Cerebellar nuclear complex (tissue), 1 donor: ENCODE results near the gene HNRNPA2B1.
"Not testable (repeated sequence)": the region's sequence is repeated elsewhere in the genome, so short reads cannot be mapped to it uniquely, and the experiment has no call there.

Source experiments
- DNase-seq, 2 experiments: peaks; one replicate each; lab custom pipeline; 2025; lab: John Stamatoyannopoulos, UW

The HNRNPA2B1 gene

GRCh38 chr7:26166684-26167266, 33.8 kb downstream of the HNRNPA2B1 start:
- DNase-seq: no peak

DNA sequence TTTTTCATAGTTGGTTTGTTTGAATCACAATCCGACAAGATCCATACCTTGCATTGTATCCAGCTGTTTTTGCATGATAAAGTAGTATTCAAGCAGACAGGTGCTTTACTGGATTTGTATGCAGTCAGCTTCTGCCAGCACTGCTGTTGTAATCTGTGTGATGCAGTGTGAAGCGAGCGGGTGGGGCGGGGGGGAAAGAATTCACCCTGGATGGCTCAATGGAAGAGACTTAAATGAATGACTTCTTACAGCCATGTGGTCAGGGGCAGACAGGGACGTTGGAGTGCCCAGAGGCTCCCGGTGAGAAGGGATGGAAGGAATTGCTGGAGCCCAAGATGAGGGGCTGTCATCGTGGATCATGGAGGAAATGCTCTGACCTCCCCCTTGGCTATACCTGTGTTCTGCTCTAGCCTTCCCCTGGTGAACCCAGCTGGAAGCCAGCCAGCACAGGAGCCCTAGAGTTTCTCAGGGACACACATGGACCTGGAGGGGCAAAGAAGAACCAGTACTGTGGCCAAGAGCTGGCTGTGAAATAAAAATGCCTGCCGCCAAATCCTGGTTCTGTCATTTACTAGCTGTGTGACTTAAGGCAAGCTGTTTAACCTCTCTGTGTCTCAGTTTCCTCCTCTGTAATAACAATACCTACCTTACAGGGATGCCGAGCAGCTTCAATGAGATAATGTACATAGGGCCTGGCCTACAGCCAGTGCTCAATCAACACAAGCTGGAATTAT, 34.4 kb downstream of the HNRNPA2B1 start:
- DNase-seq: no peak

DNA sequence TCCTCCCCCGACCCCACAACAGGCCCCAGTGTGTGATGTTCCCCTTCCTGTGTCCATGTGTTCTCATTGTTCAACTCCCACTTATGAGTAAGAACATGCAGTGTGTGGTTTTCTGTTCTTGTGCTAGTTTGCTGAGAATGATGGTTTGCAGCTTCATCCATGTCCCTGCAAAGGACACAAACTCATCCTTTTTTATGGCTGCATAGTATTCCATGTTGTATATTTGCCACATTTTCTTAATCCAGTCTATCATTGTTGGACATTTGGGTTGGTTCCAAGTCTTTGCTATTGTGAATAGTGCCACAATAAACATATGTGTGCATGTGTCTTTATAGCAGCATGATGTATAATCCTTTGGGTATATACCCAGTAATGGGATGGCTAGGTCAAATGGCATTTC, 36.7 kb downstream of the HNRNPA2B1 start:
- DNase-seq: not testable (repeated sequence)

DNA sequence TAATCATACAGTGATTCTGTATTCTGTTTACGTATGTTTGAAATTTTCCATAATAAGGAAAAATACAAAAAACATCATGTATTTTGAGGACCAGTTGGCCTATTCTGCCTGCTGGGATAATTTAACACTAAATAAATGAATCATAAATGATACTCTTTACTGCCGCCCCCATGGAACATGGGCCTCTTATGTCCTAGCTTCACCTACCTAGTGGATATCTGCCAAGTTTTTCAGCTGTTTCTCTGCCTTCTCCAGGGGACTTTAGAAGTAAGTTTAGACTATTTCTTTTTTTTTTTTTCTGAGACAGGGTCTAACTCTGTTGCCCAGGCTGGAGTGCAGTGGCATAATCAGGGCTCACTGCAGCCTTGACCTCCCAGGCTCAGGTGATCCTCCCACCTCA, 38.1 kb downstream of the HNRNPA2B1 start:
- no peak for DNase-seq

GRCh38 chr7:26160896-26161295, 39.6 kb downstream of the HNRNPA2B1 start:
- DNase-seq: no peak

- DNase-seq: no peak
These were observed 41.3 kb downstream of the HNRNPA2B1 start for GRCh38 chr7:26159243-26159642.

- no peak for DNase-seq
These were observed 42.9 kb downstream of the HNRNPA2B1 start for GRCh38 chr7:26157520-26158105.

DNA sequence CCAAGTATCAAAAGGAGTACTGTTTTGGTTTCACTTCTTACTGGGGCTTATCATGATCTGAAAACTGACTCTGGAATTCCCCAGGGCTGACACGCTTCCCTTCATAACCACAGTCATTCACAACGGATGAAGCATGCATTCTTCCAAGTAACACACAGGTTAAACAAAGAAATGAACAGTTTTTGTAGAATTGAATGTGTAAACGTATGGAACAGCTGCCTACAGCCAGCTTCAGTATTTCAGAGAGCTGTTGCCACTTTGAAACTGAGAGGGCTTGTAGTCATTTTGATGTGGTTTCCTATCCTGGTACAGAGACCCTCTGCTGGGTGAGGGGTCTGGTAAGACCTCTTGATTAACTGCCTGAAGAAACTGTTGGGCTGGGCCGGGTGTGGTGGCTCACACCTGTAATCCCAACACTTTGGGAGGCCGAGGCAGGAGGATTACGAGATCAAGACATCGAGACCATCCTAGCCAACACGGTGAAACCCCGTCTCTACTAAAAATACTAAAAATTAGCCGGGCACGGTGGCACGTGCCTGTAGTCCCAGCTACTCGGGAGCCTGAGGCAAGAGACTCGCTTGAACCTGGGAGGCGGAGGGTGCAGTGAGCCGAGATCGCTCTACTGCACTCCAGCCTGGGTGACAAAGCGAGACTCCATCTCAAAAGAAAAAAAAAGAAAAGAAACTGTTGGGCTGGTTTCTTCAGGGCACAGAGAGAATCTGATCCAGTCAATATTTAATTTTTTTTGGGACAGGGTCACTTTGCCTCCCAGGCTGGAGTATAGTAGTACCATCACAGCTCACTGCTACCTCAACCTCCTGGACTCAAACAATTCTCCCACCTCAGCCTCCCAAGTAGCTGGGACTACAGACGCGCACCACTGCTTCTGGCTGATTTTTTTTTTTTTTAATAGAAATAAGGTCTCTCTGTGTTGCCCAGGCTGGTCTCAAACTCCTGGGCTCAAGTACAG, 43.8 kb downstream of the HNRNPA2B1 start:
- DNase-seq: no peak

GRCh38 chr7:26155531-26156375, 44.8 kb downstream of the HNRNPA2B1 start:
- no peak for DNase-seq

- DNase-seq: no peak
These were observed 46.4 kb downstream of the HNRNPA2B1 start for GRCh38 chr7:26153823-26154783.

DNA sequence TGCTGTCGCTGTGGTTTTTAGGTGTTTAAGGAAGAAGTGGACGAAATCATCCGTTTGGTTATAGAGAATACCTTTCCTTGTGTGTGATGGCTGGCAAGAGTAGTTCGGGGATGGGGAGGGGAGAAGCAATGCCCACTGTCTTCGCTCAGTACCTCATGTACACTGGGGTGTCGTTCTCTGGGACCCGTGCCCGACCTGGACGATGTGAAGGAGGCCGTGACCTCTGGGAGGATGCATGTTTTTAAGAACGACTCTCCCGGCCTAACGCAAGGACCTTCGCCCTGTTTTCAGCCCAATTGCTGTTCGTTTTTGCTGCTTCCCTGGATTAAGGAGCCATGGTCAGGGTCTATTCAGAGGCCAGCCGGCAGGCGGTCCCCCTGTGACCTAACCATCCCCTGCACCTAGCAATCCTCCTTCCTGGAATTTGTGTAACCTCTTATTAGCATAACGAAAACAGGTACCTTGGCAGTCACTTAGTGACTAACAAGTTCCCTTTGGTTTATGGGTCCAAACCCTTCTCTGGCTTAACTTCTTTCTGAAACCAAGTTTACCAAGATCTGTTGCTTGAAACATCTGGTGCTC, 47.2 kb downstream of the HNRNPA2B1 start:
- no peak for DNase-seq

DNA sequence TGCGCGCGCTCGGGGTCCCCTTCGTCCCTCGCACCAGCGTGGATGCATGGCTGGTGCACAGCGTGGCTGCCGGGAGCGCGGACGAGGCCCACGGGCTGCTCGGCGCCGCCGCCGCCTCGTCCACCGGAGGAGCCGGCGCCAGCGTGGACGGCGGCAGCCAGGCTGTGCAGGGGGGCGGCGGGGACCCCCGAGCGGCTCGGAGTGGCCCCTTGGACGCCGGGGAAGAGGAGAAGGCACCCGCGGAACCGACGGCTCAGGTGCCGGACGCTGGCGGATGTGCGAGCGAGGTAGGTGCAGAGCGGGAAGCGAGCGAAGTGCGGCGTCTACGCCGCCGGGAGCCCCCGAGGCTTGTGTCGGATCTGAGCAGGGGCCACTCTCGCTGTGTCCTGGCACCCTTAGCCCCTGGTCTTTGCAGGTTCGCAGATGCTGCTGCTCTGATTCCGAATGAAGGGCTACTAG, 47.7 kb downstream of the HNRNPA2B1 start:
- not testable (repeated sequence) for DNase-seq

DNA sequence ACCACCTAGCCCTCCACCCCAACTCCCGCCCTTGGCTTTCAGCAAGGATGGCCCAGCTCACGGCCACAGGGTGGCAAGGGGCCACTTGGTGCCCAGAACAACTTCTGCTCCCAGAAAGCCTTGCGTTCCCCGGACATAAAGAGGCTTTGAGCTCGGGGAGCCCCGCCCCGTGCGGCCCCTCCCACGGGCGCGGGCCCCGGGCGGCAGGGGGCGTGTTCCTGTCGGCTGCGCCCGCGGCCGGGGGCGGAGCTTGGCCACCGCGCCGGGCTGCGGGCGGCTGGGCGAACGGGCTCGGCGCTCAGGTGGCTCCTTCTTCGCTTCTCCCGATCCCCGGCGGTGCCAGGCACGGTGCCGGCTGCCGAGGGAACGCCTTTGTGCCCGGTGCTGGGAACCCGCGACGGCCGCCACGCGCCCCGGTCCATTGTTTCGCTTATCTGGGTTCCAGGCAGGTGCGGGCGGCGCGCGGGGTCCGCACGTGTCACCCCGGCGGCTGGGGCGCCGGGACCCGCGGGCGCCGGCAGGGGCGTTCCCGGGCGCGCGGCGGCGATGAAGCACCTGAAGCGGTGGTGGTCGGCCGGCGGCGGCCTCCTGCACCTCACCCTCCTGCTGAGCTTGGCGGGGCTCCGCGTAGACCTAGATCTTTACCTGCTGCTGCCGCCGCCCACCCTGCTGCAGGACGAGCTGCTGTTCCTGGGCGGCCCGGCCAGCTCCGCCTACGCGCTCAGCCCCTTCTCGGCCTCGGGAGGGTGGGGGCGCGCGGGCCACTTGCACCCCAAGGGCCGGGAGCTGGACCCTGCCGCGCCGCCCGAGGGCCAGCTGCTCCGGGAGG, 48.4 kb downstream of the HNRNPA2B1 start, which contains the start of gene NFE2L3:
Gene NFE2L3 (plus strand): TSS at position 246 of the 829 bp plus-strand sequence. CDS start 301 bp downstream, at position 547.
- peak; percentile 8 to 22 for DNase-seq

DNA sequence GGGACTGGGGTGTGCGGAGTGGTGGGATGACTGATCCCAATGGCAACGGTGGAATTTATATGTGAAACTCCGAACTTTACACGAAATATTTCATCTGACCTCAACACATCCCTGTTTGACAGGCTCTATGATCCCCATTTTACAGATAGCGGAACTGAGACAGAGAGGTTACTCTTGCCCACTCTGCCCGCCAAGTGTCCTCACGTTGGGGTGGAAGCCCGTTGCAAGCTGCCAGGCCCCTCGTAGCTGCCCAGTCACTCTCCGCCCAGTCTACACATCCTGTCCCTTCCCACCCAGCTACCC, 48.9 kb downstream of the HNRNPA2B1 start:
- no peak for DNase-seq

DNA sequence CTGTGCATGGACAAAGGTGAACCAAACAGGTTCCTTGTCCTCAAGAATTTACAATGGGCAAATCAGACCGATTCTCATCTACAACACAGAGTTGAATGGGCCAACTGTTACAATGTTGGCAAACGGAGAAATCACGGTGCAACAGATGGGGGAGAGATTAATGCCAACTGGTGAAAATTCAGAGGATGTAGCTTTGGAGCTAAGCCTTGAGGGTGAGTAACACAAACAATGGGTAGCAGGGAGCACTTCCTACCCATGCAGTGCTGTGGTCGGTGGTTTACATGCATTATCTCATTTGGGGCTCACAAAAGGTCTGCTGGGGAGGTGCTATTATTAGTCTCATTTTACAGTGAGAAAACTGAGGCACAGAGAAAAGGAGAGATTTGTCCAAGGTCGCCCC, 49.5 kb downstream of the HNRNPA2B1 start:
- DNase-seq: peak; percentile 41 to 75

- no peak for DNase-seq
These were observed 51.1 kb downstream of the HNRNPA2B1 start for GRCh38 chr7:26149391-26149977.

DNA sequence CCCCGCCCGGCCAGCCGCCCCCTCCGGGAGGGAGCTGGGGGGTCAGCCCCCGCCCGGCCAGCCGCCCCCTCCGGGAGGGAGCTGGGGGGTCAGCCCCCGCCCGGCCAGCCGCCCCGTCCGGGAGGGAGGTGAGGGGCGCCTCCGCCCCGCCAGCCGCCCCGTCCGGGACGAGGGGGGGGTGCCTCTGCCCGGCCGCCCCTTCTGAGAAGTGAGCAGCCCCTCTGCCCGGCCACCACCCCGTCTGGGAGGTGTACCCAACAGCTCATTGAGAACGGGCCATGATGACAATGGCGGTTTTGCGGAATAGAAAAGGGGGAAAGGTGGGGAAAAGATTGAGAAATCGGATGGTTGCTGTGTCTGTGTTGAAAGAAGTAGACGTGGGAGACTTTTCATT, 52.2 kb downstream of the HNRNPA2B1 start:
- DNase-seq: not testable (repeated sequence)

- DNase-seq: not testable (repeated sequence)
These were observed 52.8 kb downstream of the HNRNPA2B1 start for GRCh38 chr7:26147646-26148306.
